DOHH2 (cell line): ENCODE data around the gene TRIM62.

Source experiments
- H3F3A ChIP-seq: fragments of 200-600 bp; sonication (generic), shearing (Covaris generic); 2 replicates; pipeline ENCODE4 v1.6.0; 2016; ENCODE audit warnings: antibody characterized with exemption, mild to moderate bottlenecking; ENCODE audit not compliant: control insufficient read depth, insufficient read depth
- H3K27ac ChIP-seq: fragments of 200-600 bp; sonication (generic); 2 replicates; pipeline ENCODE4 v1.5.1; 2014; ENCODE audit warnings: low read depth, mild to moderate bottlenecking, low read length, moderate library complexity
- H3K27me3 ChIP-seq: fragments of 200-600 bp; sonication (generic); 2 replicates; pipeline ENCODE4 v1.6.1; 2014; ENCODE audit warnings: mild to moderate bottlenecking, low read length, mixed read lengths; ENCODE audit not compliant: control insufficient read depth
- H3K36me3 ChIP-seq: fragments of 200-600 bp; sonication (generic); 2 replicates; pipeline ENCODE4 v1.6.1; 2014; ENCODE audit warnings: mild to moderate bottlenecking, low read length, moderate library complexity, mixed read lengths; ENCODE audit not compliant: control insufficient read depth
- H3K4me1 ChIP-seq: fragments of 200-600 bp; sonication (generic); 2 replicates; pipeline ENCODE4 v1.6.1; 2014; ENCODE audit warnings: mild to moderate bottlenecking, low read length, mixed read lengths; ENCODE audit not compliant: control insufficient read depth
- H3K4me2 ChIP-seq: fragments of 200-600 bp; sonication (generic); 2 replicates; pipeline ENCODE4 v1.6.0; 2014; ENCODE audit warnings: mild to moderate bottlenecking, low read length, moderate library complexity
- H3K4me3 ChIP-seq: fragments of 200-600 bp; sonication (generic); 2 replicates; pipeline ENCODE4 v1.5.1; 2014; ENCODE audit warnings: mild to moderate bottlenecking, low read length, mixed read lengths
- H3K79me2 ChIP-seq: fragments of 200-600 bp; sonication (generic); 2 replicates; pipeline ENCODE4 v1.6.1; 2014; ENCODE audit warnings: mild to moderate bottlenecking, low read length, mixed read lengths; ENCODE audit not compliant: control insufficient read depth
- H3K9me2 ChIP-seq: fragments of 200-600 bp; sonication (generic); replicated peaks from 2 replicates; pipeline ENCODE4 v1.6.1; 2014; ENCODE audit warnings: mild to moderate bottlenecking, low read length, mixed read lengths; ENCODE audit not compliant: control insufficient read depth
- H3K9me3 ChIP-seq: fragments of 200-600 bp; sonication (generic); 2 replicates; pipeline ENCODE4 v1.6.1; 2014; ENCODE audit warnings: antibody characterized with exemption, low read length, mixed read lengths; ENCODE audit not compliant: control insufficient read depth, insufficient read depth
- H4K20me1 ChIP-seq: fragments of 200-600 bp; sonication (generic); 2 replicates; pipeline ENCODE4 v1.6.0; 2014; ENCODE audit warnings: low read depth, mild to moderate bottlenecking, antibody characterized with exemption, low read length, moderate library complexity; ENCODE audit not compliant: control insufficient read depth, insufficient read depth
- CTCF ChIP-seq: fragments of 200-600 bp; sonication (generic); IDR thresholded peaks from one replicate; pipeline ENCODE4 v1.5.1; 2014; ENCODE audit warnings: antibody characterized with exemption, mild to moderate bottlenecking, low read depth, low read length; ENCODE audit not compliant: poor library complexity, severe bottlenecking
- EZH2phosphoT487 ChIP-seq: fragments of 200-600 bp; sonication (generic); IDR thresholded peaks from 2 replicates; pipeline ENCODE4 v1.6.1; 2017; ENCODE audit warnings: borderline replicate concordance, mild to moderate bottlenecking, antibody characterized with exemption, low read length, moderate library complexity, mixed read lengths

TRIM62 gene

GRCh38 chr1:33183306-33183705 lies 1.5 kb upstream of the TRIM62 start:
- Histone ChIP-seq H3K9me3 (no peaks in the 10 kb centered on the region), H3K79me2 (no peaks in the 10 kb centered on the region), H4K20me1 (no peaks in the 10 kb centered on the region), H3K4me3 (no peak overlapping the region), H3K9me2 (no peaks in the 10 kb centered on the region), H3K27ac (no peak overlapping the region), H3F3A (0 out of 2 replicates have a peak, but pooled peaks cover 2% of the 10 kb centered on the region), H3K27me3 (peaks cover 27% of the 10 kb centered on the region), H3K4me1 (peaks cover 23% of the 10 kb centered on the region), H3K36me3 (no peaks in the 10 kb centered on the region), H3K4me2 (no peak overlapping the region)
- TF ChIP-seq EZH2phosphoT487: no peak
- TF ChIP-seq CTCF: no peak

GRCh38 chr1:33182896-33183295 lies 1.1 kb upstream of the TRIM62 start:
- H3K4me2 ChIP-seq: no peak overlapping the region

GRCh38 chr1:33182401-33182841 lies 578 bp upstream of the TRIM62 start:
- H3K27ac ChIP-seq: no peak overlapping the region
- TF ChIP-seq CTCF: no peak
- no peak for TF ChIP-seq EZH2phosphoT487
- no peaks in the 10 kb centered on the region for H3K9me2 ChIP-seq
- H3K79me2 ChIP-seq: no peaks in the 10 kb centered on the region
- H4K20me1 ChIP-seq: no peaks in the 10 kb centered on the region
- H3K9me3 ChIP-seq: no peaks in the 10 kb centered on the region
- 0 out of 2 replicates have a peak, but pooled peaks cover 2% of the 10 kb centered on the region for H3F3A ChIP-seq
- H3K4me3 ChIP-seq: peak overlapping the region; percentile 79
- H3K4me1 ChIP-seq: peaks cover 23% of the 10 kb centered on the region
- H3K4me2 ChIP-seq: peak overlapping the region; percentile 92
- H3K27me3 ChIP-seq: peaks cover 25% of the 10 kb centered on the region
- no peaks in the 10 kb centered on the region for H3K36me3 ChIP-seq

More at GRCh38 chr1:33182896-33183295, 1.1 kb upstream of the TRIM62 start:
- TF ChIP-seq EZH2phosphoT487 (no peak), CTCF (no peak)
- Histone ChIP-seq H3K4me3 (no peak overlapping the region), H3F3A (0 out of 2 replicates have a peak, but pooled peaks cover 2% of the 10 kb centered on the region), H3K79me2 (no peaks in the 10 kb centered on the region), H3K36me3 (no peaks in the 10 kb centered on the region), H3K9me3 (no peaks in the 10 kb centered on the region), H4K20me1 (no peaks in the 10 kb centered on the region), H3K4me1 (peaks cover 23% of the 10 kb centered on the region), H3K27ac (no peak overlapping the region), H3K9me2 (no peaks in the 10 kb centered on the region), H3K27me3 (peaks cover 26% of the 10 kb centered on the region)
